PC-3 (cell line): Measurements from ENCODE around the gene LGMN.

ENCODE experiments used
- EZH2phosphoT487 ChIP-seq: fragments of 300-600 bp; sonication (generic); IDR thresholded peaks from 2 replicates; pipeline ENCODE4 v1.6.1; 2018; ENCODE audit warnings: mild to moderate bottlenecking, antibody characterized with exemption, low read length, borderline replicate concordance
- TF ChIP-seq, protein P1 (sequence below): fragments of 300-600 bp; sonication (generic); conservative IDR thresholded peaks from 2 replicates; pipeline ENCODE4 v1.5.1; 2017; ENCODE audit warnings: antibody characterized with exemption, low read depth, mild to moderate bottlenecking, low read length

- TF ChIP-seq, protein P1, sequence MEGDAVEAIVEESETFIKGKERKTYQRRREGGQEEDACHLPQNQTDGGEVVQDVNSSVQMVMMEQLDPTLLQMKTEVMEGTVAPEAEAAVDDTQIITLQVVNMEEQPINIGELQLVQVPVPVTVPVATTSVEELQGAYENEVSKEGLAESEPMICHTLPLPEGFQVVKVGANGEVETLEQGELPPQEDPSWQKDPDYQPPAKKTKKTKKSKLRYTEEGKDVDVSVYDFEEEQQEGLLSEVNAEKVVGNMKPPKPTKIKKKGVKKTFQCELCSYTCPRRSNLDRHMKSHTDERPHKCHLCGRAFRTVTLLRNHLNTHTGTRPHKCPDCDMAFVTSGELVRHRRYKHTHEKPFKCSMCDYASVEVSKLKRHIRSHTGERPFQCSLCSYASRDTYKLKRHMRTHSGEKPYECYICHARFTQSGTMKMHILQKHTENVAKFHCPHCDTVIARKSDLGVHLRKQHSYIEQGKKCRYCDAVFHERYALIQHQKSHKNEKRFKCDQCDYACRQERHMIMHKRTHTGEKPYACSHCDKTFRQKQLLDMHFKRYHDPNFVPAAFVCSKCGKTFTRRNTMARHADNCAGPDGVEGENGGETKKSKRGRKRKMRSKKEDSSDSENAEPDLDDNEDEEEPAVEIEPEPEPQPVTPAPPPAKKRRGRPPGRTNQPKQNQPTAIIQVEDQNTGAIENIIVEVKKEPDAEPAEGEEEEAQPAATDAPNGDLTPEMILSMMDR: no peak
- no peak for TF ChIP-seq EZH2phosphoT487
These were observed 62.0 kb downstream of the LGMN start for GRCh38 chr14:92686411-92686899.
